Left lung (tissue), 10 donors: Measurements from ENCODE around the gene CD4. TPM values are rescaled to one million over a fixed set of nuclear protein-coding genes. Genes with fewer than 3 reads are reported as not detected.

ENCODE experiments used
- ATAC-seq: fragments of 200-7000 bp; cut with Tn5 transposase; one replicate; pipeline ENCODE4 v1.9.1; 2020; ENCODE audit warnings: moderate library complexity
- DNase-seq, 4 donors: peaks; one replicate each; pipeline ENCODE4 v3.0.0-alpha.2; 2013 to 2020
- H3K27ac ChIP-seq, 2 donors: fragments of 200-600 bp; sonication (generic) in 1 of 2; one replicate each; pipeline versions ENCODE4 v1.5.0 to v1.8.0; 2020 to 2021
- H3K27me3 ChIP-seq, 2 donors: fragments of 200-600 bp; sonication (generic) in 1 of 2; one replicate each; pipeline versions ENCODE4 v1.5.0 to v1.8.0; 2020 to 2021
- H3K36me3 ChIP-seq, 2 donors: fragments of 200-600 bp; sonication (generic) in 1 of 2; one replicate each; pipeline versions ENCODE4 v1.5.0 to v1.8.0; 2020 to 2021
- H3K4me1 ChIP-seq, 2 donors: fragments of 200-600 bp; one replicate each; pipeline ENCODE4 v1.8.0; 2021
- H3K4me3 ChIP-seq, 2 donors: fragments of 200-600 bp; sonication (generic) in 1 of 2; one replicate each; pipeline versions ENCODE4 v1.5.0 to v1.8.0; 2020 to 2021; ENCODE audit warnings: mild to moderate bottlenecking in 1 of 2
- H3K9me3 ChIP-seq, 2 donors: fragments of 200-600 bp; sonication (generic) in 1 of 2; one replicate each; pipeline versions ENCODE4 v1.5.0 to v1.8.0; 2020 to 2021
- intact Hi-C, 2 donors: fragments of 100-400 bp; cut with DNase I; formaldehyde crosslinking; loops; one replicate each; pipeline versions ENCODE4 v1.11.2 to v1.14.2; 2022
- polyA plus RNA-seq, 6 donors: library from polyadenylated mRNA; unstranded; fragments of 120-200 nt; gene quantifications; one replicate each; pipeline ENCODE4 v1.2.1, GENCODE V29; 2013; ENCODE audit not compliant: insufficient read length in 6 of 6
- total RNA-seq, 2 donors: library from RNA; stranded (reverse); fragmentation: NEBNext Ultra II Directional; extraction: Animal tissue kit (Norgen Biotek cat#: 25700); gene quantifications; one replicate each; pipeline ENCODE4 v1.2.1, GENCODE V29; 2021
- TF ChIP-seq, protein P1 (sequence below), 2 donors: fragments of 200-600 bp; sonication (generic) in 1 of 2; IDR thresholded peaks; one replicate each; pipeline versions ENCODE4 v1.5.0 to v1.8.0; 2021; ENCODE audit warnings: antibody characterized with exemption in 2 of 2
- donor health status: DM: no; HTN: yes; CAD: no.
- donor health status: DM: no; HTN: no; CAD: no.

CD4 gene
- total and polyA plus RNA-seq, 8 donors, result 64.5 to 97.8 (median 92.9) TPM

DNA sequence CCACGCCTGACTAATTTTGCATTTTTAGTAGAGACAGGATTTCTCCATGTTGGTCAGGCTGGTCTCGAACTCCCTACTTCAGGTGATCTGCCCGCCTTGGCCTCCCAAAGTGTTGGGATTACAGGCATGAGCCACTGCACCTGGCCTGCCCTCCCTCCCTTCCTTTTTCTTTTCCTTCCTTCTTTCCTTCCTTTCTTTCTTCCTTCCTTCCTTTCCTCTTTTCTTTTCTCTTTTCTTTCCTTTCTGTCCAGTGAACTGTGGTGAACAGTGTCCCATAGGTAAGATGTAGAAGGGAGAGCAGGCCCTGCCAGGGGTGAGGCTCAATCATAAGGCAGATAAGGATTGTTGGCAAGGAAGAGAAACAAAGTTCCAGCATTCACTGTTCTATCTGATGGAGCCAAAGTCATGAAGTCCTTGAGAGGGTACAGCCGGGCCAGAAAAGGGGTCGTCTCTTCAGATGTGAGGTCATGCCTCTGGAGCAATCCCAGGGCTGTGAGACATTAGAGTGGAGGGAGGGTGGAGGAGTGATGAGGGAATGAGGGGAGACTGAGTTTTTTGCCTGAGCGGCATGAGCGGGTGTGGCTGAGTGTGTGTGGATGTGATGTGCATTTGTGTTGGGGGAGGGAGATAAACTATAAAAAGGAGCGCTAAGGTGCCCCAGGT lies 32.2 kb upstream of the CD4 start:
- intact Hi-C loops, result no loop called here
- Histone ChIP-seq H3K27ac (no peak overlapping the region), H3K9me3 (no peaks in the 10 kb centered on the region), H3K4me1 (peaks cover 8 to 16% of the 10 kb centered on the region in 2 donors), H3K36me3 (no peaks in the 10 kb centered on the region), H3K4me3 (no peak overlapping the region), H3K27me3 (no peaks in the 10 kb centered on the region)
- TF ChIP-seq, protein P1, sequence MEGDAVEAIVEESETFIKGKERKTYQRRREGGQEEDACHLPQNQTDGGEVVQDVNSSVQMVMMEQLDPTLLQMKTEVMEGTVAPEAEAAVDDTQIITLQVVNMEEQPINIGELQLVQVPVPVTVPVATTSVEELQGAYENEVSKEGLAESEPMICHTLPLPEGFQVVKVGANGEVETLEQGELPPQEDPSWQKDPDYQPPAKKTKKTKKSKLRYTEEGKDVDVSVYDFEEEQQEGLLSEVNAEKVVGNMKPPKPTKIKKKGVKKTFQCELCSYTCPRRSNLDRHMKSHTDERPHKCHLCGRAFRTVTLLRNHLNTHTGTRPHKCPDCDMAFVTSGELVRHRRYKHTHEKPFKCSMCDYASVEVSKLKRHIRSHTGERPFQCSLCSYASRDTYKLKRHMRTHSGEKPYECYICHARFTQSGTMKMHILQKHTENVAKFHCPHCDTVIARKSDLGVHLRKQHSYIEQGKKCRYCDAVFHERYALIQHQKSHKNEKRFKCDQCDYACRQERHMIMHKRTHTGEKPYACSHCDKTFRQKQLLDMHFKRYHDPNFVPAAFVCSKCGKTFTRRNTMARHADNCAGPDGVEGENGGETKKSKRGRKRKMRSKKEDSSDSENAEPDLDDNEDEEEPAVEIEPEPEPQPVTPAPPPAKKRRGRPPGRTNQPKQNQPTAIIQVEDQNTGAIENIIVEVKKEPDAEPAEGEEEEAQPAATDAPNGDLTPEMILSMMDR (IDR thresholded peaks at IDR 0.05), result no peak
- DNase-seq, result no peak
- no peak for ATAC-seq

DNA sequence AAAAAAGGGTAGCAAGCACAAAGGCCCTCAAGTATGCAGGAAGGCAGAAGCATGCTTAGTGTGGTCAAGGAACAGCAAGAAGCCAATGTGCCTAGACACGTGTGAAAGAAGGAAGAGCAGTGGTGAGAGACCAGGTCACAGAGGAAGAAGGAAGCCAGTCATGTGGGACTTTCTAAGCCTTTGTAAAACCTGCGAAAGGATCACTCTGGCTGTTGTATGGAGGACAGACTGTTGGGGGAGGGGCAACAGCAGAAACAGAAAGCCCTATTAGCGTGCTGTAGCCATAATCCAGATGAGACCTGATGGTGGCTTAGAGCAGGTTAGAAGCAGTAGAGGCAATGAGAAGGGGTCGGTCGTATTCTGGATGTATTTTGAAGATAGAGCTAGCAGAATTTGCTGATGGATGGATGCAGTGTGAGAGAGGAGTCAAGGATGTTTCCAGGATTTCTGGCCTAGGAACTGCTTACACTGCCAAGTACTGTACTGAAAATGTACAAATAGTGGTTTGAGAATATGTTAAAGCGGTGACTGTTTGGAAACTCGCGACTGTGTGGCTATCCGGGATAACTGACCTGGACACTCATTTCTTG lies 30.7 kb upstream of the CD4 start:
- DNase-seq (peak in 1 of 4 donors; percentile 48), ATAC-seq (no peak)
- Histone ChIP-seq H3K27ac (no peak overlapping the region), H3K9me3 (no peaks in the 10 kb centered on the region), H3K4me1 (peaks cover 12 to 17% of the 10 kb centered on the region in 2 donors), H3K36me3 (no peaks in the 10 kb centered on the region), H3K4me3 (no peak overlapping the region), H3K27me3 (peaks cover 0 to 5% of the 10 kb centered on the region in 2 donors)
- TF ChIP-seq, protein P1 (IDR thresholded peaks at IDR 0.05), result no peak
- intact Hi-C loops, result no loop called here

DNA sequence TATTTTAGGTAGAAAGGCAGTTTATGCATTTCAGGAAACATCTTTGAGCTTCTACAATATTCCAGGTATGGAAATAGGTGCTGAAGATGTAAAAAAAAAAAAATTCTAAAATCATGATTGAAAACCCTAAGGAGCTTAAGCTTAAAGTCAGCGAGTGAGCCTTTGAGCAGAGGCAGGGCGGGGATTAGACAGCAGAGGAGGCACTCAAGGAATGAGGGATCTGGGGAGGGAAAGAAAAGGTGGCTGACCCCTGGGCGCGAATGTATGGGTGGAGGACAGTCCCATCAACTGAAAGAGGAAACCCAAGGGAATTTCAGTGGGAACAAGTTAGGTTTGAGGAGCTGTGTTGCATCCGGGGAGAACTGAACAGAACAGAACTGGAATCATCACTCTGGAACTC lies 29.6 kb upstream of the CD4 start:
- Histone ChIP-seq H3K36me3 (no peaks in the 10 kb centered on the region), H3K27me3 (peaks cover 0 to 11% of the 10 kb centered on the region in 2 donors), H3K9me3 (no peaks in the 10 kb centered on the region), H3K4me1 (peaks cover 11 to 16% of the 10 kb centered on the region in 2 donors), H3K27ac (no peak overlapping the region), H3K4me3 (no peak overlapping the region)
- DNase-seq, result no peak
- no peak for ATAC-seq
- TF ChIP-seq, protein P1 (IDR thresholded peaks at IDR 0.05), result no peak
- intact Hi-C loops, result no loop called here

DNA sequence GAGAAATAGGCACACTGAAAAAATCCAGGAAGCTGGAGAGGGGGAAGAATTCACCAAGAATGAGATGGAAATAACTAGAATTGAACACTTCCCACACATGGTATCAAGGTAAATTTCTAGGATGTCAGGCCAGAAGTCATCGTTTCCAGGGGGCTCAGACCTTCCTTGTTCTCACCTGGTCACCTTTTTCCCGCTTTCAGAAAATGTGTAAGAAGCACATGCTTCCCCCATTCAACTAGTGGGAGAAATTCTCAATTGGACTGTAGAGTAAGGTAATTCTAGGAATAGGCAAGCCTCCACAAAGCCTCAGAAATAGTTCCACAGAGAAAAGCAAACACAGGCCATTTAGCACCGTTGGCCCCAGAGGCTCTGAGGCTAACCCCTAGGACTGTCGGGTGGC lies 25.9 kb upstream of the CD4 start:
- TF ChIP-seq, protein P1 (IDR thresholded peaks at IDR 0.05), result no peak
- Histone ChIP-seq H3K27me3 (peaks cover 0 to 40% of the 10 kb centered on the region in 2 donors), H3K9me3 (no peaks in the 10 kb centered on the region), H3K4me3 (peak overlapping the region in 1 of 2 donors; percentile 83), H3K36me3 (no peaks in the 10 kb centered on the region), H3K27ac (peak overlapping the region; percentile 74 to 95), H3K4me1 (peaks cover 28 to 42% of the 10 kb centered on the region in 2 donors)
- intact Hi-C loops, result no loop called here
- DNase-seq (no peak), ATAC-seq (no peak)

DNA sequence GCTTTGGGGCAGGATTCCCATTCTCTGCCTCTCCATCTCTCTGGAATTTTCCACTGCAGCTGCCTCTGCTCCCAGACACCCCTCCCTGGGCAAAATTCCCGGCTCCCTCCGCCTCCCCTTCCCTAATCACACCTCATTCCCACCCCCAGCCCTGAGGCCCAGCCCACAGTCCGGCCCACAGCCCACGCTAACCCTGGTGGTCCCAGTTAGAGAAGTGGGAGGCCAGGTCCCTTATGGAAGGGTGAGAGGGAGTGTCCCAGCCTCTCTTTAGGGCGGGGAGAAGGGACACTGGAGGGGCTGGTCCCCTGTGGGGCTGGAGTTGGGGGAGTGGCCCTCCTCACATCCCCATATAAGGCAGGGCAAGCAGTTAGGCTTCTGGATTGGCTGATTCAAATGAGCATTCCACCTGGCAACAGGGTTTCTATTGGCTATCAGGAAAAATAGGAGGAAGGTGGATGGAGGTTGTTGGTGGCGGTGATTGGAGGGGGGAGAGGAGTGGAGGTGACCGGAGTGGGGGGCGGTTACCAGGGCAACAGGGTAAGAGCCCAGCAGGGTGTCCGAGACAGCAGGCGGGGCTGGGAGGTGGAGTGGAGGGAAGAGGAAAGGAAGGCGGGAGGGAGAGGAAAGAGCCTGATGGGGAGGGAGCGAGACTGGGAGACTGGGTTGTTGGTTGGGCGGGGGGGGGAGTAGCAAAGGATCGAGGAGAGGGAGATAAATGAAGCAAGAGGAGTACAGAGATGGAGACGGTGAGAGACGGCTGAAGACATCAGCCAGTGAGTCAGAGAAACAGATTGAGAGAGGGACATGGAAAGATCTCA lies 25.1 kb upstream of the CD4 start:
- H3K4me3 ChIP-seq, result peak overlapping the region in 1 of 2 donors; percentile 83
- ATAC-seq (peak; percentile 81), DNase-seq (peak; percentile 92 to 98 (median 96))
- intact Hi-C loops, result no loop called here
- H3K27me3 ChIP-seq, result peaks cover 0 to 43% of the 10 kb centered on the region in 2 donors
- H3K9me3 ChIP-seq, result no peaks in the 10 kb centered on the region
- peak overlapping the region; percentile 81 to 95 for H3K27ac ChIP-seq
- H3K4me1 ChIP-seq, result peaks cover 30 to 50% of the 10 kb centered on the region in 2 donors
- H3K36me3 ChIP-seq, result no peaks in the 10 kb centered on the region
- TF ChIP-seq, protein P1 (IDR thresholded peaks at IDR 0.05), result no peak
